HG03571 (cell line): ENCODE measurements around the gene ZNF525.
"Not testable (repeated sequence)": the region's sequence is repeated elsewhere in the genome, so short reads cannot be mapped to it uniquely, and the experiment has no call there.

Experiments used
- ATAC-seq: cut with Tn5 transposase; IDR thresholded peaks from one replicate; pipeline ENCODE4 v1.9.1; 2021; ENCODE audit not compliant: unreplicated experiment

Gene ZNF525

GRCh38 chr19:53365134-53365898, at the start of gene ZNF525:
TSS of gene ZNF525 (plus strand) at chr19:53365705. CDS start at chr19:53372282, 6,577 bp downstream.
- ATAC-seq: peak; percentile 94

- no peak for ATAC-seq
Observed at GRCh38 chr19:53328967-53329366, 36.5 kb upstream of the ZNF525 start.

- ATAC-seq: no peak
Observed at GRCh38 chr19:53332484-53332883, 33.0 kb upstream of the ZNF525 start.

DNA sequence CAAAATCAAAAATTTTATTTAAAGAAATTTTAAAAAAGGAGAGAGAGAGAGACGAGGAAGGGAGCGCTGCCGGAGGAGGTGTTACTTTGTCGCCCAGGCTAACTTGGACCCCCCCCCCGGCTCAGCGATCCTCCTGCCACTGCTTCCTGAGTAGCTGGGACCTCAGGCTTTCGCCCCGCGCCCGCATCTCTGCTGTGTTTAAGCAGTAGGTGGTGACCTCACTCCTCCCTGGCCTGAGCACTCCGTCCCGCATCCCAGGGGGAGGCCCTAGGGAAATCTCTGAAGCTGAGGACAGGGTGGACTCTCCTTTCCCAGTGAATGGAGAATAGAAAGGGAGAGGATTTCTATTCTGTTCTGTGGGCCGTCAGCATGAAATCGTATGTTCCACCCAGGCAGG, 32.4 kb upstream of the ZNF525 start:
- no peak for ATAC-seq

- ATAC-seq: peak; percentile 97
Observed at GRCh38 chr19:53333463-53334449, 31.7 kb upstream of the ZNF525 start, which contains the start of gene ZNF845. TSS of gene ZNF845 (plus strand) at chr19:53333749. CDS start at chr19:53341308, 7,559 bp downstream.

DNA sequence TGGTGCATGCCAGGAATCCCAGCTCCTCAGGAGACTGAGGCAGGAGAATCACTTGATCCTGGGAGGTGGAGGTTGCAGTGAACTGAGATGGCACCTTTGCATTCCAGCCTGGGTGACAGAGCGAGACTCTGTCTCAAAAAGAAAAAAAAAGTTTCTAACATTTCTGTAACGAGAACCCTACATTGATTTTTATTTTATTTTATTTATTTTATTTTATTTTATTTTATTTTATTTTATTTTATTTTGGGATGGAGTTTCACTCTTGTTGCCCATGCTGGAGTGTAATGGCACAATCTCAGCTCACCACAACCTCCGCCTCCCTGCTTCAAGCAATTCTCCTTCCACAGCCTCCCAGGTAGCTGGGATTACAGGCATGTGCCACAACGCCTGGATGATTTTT, 21.1 kb upstream of the ZNF525 start:
- not testable (repeated sequence) for ATAC-seq

DNA sequence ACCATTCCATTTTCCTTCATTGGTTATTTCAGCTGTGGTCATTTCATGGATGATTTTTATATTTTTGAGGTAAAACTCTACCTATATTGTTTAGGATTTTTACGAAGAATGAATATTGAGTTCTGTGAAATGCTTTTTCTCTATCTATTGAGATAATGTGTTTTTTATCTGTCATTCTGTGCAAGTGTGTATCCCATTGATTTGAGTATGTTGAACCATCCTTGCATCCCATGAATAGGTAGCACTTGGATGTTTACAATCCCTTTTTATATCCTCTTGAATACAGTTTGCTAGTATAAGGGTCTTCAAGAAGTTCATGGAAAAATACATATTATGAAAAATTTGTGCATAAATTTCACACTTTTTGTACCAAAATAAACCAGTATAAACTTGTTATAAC, 9.8 kb upstream of the ZNF525 start:
- no peak for ATAC-seq

- no peak for ATAC-seq
Observed at GRCh38 chr19:53357821-53358581, 7.5 kb upstream of the ZNF525 start.

- not testable (repeated sequence) for ATAC-seq
Observed at GRCh38 chr19:53360056-53360455, 5.4 kb upstream of the ZNF525 start.

- ATAC-seq: peak; percentile 43
Observed at GRCh38 chr19:53365899-53366493, 491 bp downstream of the ZNF525 start.

DNA sequence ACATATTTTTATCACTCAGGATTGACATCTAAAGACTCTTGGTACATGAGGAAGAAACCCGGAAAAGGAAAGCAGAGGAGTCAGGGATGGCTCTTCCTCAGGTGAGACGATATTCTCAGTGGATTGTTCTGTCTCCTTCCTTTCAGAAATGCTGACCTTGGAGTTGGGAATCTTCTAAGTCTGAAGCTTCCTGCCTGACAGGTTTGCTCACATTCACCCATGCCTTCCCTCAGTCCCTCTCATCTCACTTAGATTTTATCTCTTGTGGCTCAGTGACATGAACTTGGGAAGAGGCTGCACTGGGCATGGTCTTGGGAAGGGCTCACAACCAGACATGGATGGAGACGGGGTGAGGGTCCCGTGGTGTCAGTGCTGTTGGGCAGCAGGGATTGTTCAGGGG, 6.7 kb downstream of the ZNF525 start:
- no peak for ATAC-seq

DNA sequence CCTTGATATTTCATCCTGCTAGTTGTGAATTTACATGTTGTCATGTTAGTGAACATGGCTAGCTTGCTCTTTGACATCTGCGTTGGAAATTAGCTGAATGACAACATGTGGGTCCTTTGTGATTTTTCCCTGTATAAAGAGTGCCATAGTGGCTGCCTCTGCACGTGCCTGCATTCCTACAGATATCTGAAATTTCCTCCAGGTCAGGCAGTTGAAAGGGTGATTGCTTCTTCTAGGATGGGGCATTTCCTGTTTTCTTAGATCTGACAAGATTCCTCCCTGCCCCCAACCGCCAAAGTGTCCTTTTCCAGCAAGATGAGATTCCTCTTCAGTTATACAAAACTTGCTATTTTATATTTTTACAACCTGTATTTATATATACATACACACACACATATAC, 8.8 kb downstream of the ZNF525 start:
- no peak for ATAC-seq

- no peak for ATAC-seq
Observed at GRCh38 chr19:53374743-53375142, 9.2 kb downstream of the ZNF525 start.

- no peak for ATAC-seq
Observed at GRCh38 chr19:53381376-53381775, 15.9 kb downstream of the ZNF525 start.

DNA sequence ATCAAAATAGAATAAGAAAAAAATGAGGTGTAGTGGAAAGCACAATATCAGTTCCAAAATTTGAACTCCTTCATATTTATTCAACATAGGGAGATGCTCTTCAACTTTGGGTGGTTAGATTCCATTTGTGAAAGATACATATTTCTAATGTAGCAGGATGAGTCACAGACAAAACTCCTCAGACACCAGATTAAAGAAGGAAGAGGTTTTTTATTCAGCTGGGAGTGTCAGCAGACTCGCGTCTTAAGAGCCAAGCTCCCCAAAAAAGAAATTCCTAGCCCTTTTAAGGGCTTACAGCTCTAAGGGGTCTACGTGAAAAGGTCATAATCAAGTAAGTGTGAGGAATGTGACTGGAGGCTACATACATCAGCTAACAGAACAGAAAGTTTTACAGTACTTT, 22.7 kb downstream of the ZNF525 start:
- ATAC-seq: no peak

DNA sequence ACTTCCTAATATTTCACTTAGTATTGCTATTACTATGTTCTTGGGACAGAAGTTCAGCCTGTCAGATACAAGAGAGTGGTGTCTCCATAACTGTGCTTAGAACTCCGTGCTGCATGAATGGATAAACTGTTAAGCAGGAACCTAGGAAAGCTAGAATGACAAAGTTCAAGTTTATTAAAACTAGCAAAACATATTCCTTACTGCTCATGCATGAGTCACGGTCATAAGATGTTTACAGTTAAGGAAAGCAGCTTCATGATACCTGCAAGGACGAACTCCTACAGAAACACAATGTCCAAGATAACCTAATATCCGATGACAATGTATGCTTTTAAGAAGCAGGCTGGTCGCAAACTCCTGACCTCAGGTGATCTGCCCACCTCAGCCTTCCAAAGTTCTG, 23.4 kb downstream of the ZNF525 start:
- no peak for ATAC-seq

DNA sequence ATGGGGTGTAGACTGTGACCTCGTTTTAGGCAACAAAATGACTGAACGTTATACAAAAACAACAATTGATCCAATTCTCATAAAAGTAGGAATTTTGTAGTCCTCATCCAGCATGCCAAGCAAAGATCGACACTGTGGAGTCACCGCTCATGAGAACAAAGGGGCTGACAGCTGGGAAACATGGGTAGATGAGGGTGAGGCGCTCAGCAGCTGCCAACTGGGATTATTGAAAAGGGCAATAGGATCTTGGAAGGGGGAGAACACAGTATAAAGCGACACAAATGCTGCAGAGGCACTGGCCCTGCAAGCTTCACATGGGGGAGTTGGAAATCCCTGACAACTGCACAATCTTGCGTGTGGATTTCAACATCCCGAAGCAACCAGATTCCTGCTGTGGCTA, 24.1 kb downstream of the ZNF525 start:
- ATAC-seq: no peak

DNA sequence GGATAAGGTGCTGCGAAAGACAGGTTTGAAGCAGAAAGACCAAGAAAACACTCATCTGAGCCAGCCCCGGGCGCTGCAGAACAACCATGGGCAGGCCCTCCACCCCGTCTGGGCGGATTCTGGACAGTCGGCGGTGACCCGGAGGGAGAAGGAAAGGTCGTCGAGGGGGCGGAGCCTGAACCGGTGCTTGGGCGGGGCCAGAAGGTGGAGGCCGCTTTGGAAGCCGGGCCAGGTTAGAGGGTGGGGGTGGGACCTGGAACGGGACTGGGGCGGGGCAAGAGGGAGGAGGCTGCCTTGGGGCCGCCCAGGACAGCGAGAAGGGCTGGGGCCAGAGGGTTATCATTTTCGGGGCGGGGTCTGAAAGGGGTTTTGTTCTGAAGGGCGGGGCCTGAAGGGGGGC, 24.5 kb downstream of the ZNF525 start:
- ATAC-seq: no peak

GRCh38 chr19:53394522-53394973, 29.0 kb downstream of the ZNF525 start:
- ATAC-seq: no peak

GRCh38 chr19:53394974-53395839, 29.7 kb downstream of the ZNF525 start, which contains the start of gene ZNF765:
TSS of gene ZNF765 (plus strand) at chr19:53395149. CDS start at chr19:53398016, 2,867 bp downstream.
- peak; percentile 93 for ATAC-seq
